Measurements from ENCODE around the gene TOMT. TPM values are rescaled to one million over a fixed set of nuclear protein-coding genes. Genes with fewer than 3 reads are reported as not detected.
"Not testable (repeated sequence)": the region's sequence is repeated elsewhere in the genome, so short reads cannot be mapped to it uniquely, and the experiment has no call there.

Gene TOMT
- polyA plus RNA-seq, 3 donors, result not detected

DNA sequence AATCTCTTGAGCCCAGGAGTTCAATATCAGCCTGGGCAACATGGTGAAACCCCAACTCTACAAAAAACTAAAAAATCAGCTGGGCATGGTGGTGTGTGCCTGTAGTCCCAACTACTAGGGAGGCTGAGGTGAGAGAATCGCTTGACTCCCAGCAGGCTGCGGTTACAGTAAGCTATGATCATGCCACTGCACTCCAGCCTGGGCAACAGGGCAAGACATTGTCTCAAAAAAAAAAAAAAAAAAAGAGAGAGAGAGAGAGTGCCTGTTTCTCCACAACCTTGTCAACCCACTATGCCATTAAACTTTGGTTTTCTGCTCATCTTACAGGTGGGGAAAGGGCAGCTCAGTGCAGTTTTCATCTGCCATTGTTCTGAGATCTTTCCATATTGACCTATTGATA, 34.9 kb downstream of the TOMT start:
- no peak overlapping the region for H3K4me3 Mint-ChIP-seq
- H3K27ac Mint-ChIP-seq, result peak overlapping the region in 6 of 7 donors; percentile 70 to 85 (median 79)

DNA sequence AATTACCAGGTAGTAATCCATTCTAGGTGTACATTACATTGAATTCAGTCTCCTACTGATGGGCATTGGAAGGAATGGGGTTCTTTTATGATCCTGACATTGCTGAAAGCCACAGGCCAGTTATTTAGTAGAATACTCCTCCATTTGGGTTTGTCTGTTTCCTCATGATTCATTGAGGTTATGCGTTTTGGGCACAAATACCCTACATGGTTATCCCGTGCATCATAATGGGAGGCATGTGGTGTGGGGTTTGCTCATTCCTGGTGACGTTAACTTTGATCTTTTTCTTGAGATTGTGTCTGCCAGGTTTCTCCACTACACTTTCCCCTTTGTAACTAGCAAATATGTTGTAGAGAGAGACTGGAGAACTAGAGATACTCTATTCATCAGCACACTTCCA, 35.3 kb downstream of the TOMT start:
- H3K36me3 ChIP-seq (replicated peaks in 1 of 2; ENCODE audit: control insufficient read depth in 1 of 2, insufficient read depth in 2 of 2, low read length in 2 of 2), result peaks cover 38 to 42% of the 10 kb centered on the region in 2 donors
- peaks cover 69% of the 10 kb centered on the region for H3K4me1 Mint-ChIP-seq
- H3K4me1 ChIP-seq (ENCODE audit: control insufficient read depth in 1 of 2, insufficient read depth in 2 of 2, low read length in 2 of 2), result peaks cover 71 to 76% of the 10 kb centered on the region in 2 donors
- no peak overlapping the region for H3K4me3 ChIP-seq (replicated peaks in 1 of 3; ENCODE audit: low read depth in 2 of 3, low read length in 3 of 3)
- peaks cover 40 to 63% of the 10 kb centered on the region in 2 donors for H3K36me3 Mint-ChIP-seq
- no peaks in the 10 kb centered on the region for H3K9me3 ChIP-seq (replicated peaks in 1 of 2; ENCODE audit: control insufficient read depth in 1 of 2, insufficient read depth in 1 of 2, low read length in 2 of 2)
- intact Hi-C loops (cut with micrococcal nuclease), result loop anchor here in 1 of 2 donors (5.0 kb wide), 1 partner anchor 39 kb away; the partner anchor contains the start of gene LAMTOR1
- no peak overlapping the region for H2AFZ ChIP-seq (ENCODE audit: insufficient read depth, low read depth, low read length, poor library complexity, severe bottlenecking)
- no peaks in the 10 kb centered on the region for H3K27me3 ChIP-seq (ENCODE audit: control insufficient read depth in 2 of 2, insufficient read depth in 2 of 2, low read length in 2 of 2)
- peaks cover 0 to 2% (median 0%) of the 10 kb centered on the region in 3 donors for H3K27me3 Mint-ChIP-seq (ENCODE audit: low read depth in 3 of 3)
- no peak for DNase-seq
- no peak overlapping the region for H3K4me3 Mint-ChIP-seq
- H3K9me3 Mint-ChIP-seq, result no peaks in the 10 kb centered on the region
- no CpG with 5 or more reads among the region's 3 CpGs for WGBS (ENCODE audit: insufficient coverage)
- H3K27ac Mint-ChIP-seq, result peak overlapping the region; percentile 23 to 85 (median 70)
- TF ChIP-seq, protein P1, sequence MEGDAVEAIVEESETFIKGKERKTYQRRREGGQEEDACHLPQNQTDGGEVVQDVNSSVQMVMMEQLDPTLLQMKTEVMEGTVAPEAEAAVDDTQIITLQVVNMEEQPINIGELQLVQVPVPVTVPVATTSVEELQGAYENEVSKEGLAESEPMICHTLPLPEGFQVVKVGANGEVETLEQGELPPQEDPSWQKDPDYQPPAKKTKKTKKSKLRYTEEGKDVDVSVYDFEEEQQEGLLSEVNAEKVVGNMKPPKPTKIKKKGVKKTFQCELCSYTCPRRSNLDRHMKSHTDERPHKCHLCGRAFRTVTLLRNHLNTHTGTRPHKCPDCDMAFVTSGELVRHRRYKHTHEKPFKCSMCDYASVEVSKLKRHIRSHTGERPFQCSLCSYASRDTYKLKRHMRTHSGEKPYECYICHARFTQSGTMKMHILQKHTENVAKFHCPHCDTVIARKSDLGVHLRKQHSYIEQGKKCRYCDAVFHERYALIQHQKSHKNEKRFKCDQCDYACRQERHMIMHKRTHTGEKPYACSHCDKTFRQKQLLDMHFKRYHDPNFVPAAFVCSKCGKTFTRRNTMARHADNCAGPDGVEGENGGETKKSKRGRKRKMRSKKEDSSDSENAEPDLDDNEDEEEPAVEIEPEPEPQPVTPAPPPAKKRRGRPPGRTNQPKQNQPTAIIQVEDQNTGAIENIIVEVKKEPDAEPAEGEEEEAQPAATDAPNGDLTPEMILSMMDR (IDR thresholded peaks at IDR 0.05), result no peak
- H3K27ac ChIP-seq (ENCODE audit: low read depth in 1 of 2, low read length in 2 of 2), result peak overlapping the region in 1 of 2 donors; percentile 55
- no peak overlapping the region for H3K9ac ChIP-seq (ENCODE audit: insufficient read depth, low read length, poor library complexity, severe bottlenecking)
- H3K79me2 ChIP-seq (ENCODE audit: insufficient read depth, low read length), result peaks cover 40% of the 10 kb centered on the region
- H3K4me2 ChIP-seq (replicated peaks; ENCODE audit: extremely low read depth, low read length, poor library complexity, severe bottlenecking), result no peak overlapping the region
- no peaks in the 10 kb centered on the region for H4K20me1 ChIP-seq (ENCODE audit: insufficient read depth, low read length)

More for the DNA sequence above, 34.9 kb downstream of the TOMT start:
- Histone ChIP-seq H3K27ac (ENCODE audit: low read depth in 1 of 2, low read length in 2 of 2) (peak overlapping the region in 1 of 2 donors; percentile 55), H3K36me3 (replicated peaks in 1 of 2; ENCODE audit: control insufficient read depth in 1 of 2, insufficient read depth in 2 of 2, low read length in 2 of 2) (peaks cover 38 to 42% of the 10 kb centered on the region in 2 donors), H4K20me1 (ENCODE audit: insufficient read depth, low read length) (no peaks in the 10 kb centered on the region), H3K4me3 (replicated peaks in 1 of 3; ENCODE audit: low read depth in 2 of 3, low read length in 3 of 3) (peak overlapping the region in 1 of 3 experiments; percentile 2), H3K9ac (ENCODE audit: insufficient read depth, low read length, poor library complexity, severe bottlenecking) (no peak overlapping the region), H3K4me2 (replicated peaks; ENCODE audit: extremely low read depth, low read length, poor library complexity, severe bottlenecking) (no peak overlapping the region), H3K4me1 (ENCODE audit: control insufficient read depth in 1 of 2, insufficient read depth in 2 of 2, low read length in 2 of 2) (peaks cover 75 to 80% of the 10 kb centered on the region in 2 donors), H3K79me2 (ENCODE audit: insufficient read depth, low read length) (peaks cover 44% of the 10 kb centered on the region), H2AFZ (ENCODE audit: insufficient read depth, low read depth, low read length, poor library complexity, severe bottlenecking) (no peak overlapping the region), H3K27me3 (ENCODE audit: control insufficient read depth in 2 of 2, insufficient read depth in 2 of 2, low read length in 2 of 2) (no peaks in the 10 kb centered on the region), H3K9me3 (replicated peaks in 1 of 2; ENCODE audit: control insufficient read depth in 1 of 2, insufficient read depth in 1 of 2, low read length in 2 of 2) (no peaks in the 10 kb centered on the region)
- H3K4me1 Mint-ChIP-seq, result peaks cover 73% of the 10 kb centered on the region
- H3K9me3 Mint-ChIP-seq, result no peaks in the 10 kb centered on the region
- intact Hi-C loops (cut with micrococcal nuclease), result loop anchor here in 1 of 2 donors (5.0 kb wide), 1 partner anchor 38 kb away; the partner anchor contains the start of gene LAMTOR1
- peaks cover 40 to 66% of the 10 kb centered on the region in 2 donors for H3K36me3 Mint-ChIP-seq
- peaks cover 0 to 2% (median 0%) of the 10 kb centered on the region in 3 donors for H3K27me3 Mint-ChIP-seq (ENCODE audit: low read depth in 3 of 3)
- no CpG with 5 or more reads among the region's 2 CpGs for WGBS (ENCODE audit: insufficient coverage)
- TF ChIP-seq, protein P1 (IDR thresholded peaks at IDR 0.05), result no peak
- DNase-seq, result no peak

DNA sequence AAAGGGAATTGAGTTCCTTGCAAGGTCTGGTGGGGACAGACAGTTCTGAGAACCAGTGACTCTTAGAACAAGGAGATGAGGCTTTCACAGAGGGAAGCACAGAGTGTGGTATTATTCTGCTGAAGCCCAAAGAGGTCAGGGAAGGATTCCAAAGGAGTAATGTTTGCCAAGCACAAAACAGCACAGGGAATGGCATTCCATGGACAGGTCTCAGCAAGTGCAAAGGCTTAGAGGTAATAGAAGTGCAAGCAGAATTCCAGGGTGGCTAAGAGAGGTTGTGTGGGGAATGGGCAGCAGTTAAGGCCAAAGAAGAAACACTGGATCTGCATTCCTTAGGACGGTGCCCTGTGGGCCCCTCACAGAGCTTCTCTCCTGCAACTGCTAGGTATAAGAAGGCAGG, 36.4 kb downstream of the TOMT start:
- H3K27me3 ChIP-seq (ENCODE audit: control insufficient read depth in 2 of 2, insufficient read depth in 2 of 2, low read length in 2 of 2); H3K9ac ChIP-seq (ENCODE audit: insufficient read depth, low read length, poor library complexity, severe bottlenecking); DNase-seq; H3K9me3 ChIP-seq (replicated peaks in 1 of 2; ENCODE audit: control insufficient read depth in 1 of 2, insufficient read depth in 1 of 2, low read length in 2 of 2); H4K20me1 ChIP-seq (ENCODE audit: insufficient read depth, low read length); H3K9me3 Mint-ChIP-seq; H3K4me2 ChIP-seq (replicated peaks; ENCODE audit: extremely low read depth, low read length, poor library complexity, severe bottlenecking); H3K27me3 Mint-ChIP-seq (ENCODE audit: low read depth in 3 of 3); H3K4me3 ChIP-seq (replicated peaks in 1 of 3; ENCODE audit: low read depth in 2 of 3, low read length in 3 of 3); H2AFZ ChIP-seq (ENCODE audit: insufficient read depth, low read depth, low read length, poor library complexity, severe bottlenecking); H3K4me3 Mint-ChIP-seq: not testable (repeated sequence)
- Mint-ChIP-seq H3K4me1 (peaks cover 60% of the 10 kb centered on the region), H3K27ac (peak overlapping the region; percentile 51 to 85 (median 79)), H3K36me3 (peaks cover 39 to 52% of the 10 kb centered on the region in 2 donors)
- Histone ChIP-seq H3K79me2 (ENCODE audit: insufficient read depth, low read length) (peaks cover 30% of the 10 kb centered on the region), H3K4me1 (ENCODE audit: control insufficient read depth in 1 of 2, insufficient read depth in 2 of 2, low read length in 2 of 2) (peaks cover 61 to 66% of the 10 kb centered on the region in 2 donors), H3K27ac (ENCODE audit: low read depth in 1 of 2, low read length in 2 of 2) (peak overlapping the region in 1 of 2 donors; percentile 55), H3K36me3 (replicated peaks in 1 of 2; ENCODE audit: control insufficient read depth in 1 of 2, insufficient read depth in 2 of 2, low read length in 2 of 2) (peaks cover 38 to 42% of the 10 kb centered on the region in 2 donors)
- WGBS (ENCODE audit: insufficient coverage), result no CpG with 5 or more reads among the region's 1 CpG
- intact Hi-C loops (cut with micrococcal nuclease), result loop anchor here in 1 of 2 donors (5.0 kb wide), 1 partner anchor 40 kb away; the partner anchor contains the start of gene LAMTOR1
